HL-60 (cell line): ENCODE measurements around the gene PLA2G7.

Source experiments
- DNase-seq, 2 experiments: peaks; one replicate each; pipeline ENCODE4 v3.0.0-alpha.2; 2010 to 2020; ENCODE audit warnings: low read depth in 1 of 2, low spot score in 1 of 2
- H3K27ac ChIP-seq: fragments of 250-450 bp; sonication (Bioruptor Pico); replicated peaks from 2 replicates; pipeline ENCODE4 v1.5.1; 2020; ENCODE audit warnings: mild to moderate bottlenecking, moderate library complexity
- H3K27me3 ChIP-seq: fragments of 250-450 bp; sonication (Bioruptor Pico); 2 replicates; pipeline ENCODE4 v1.5.1; 2021; ENCODE audit warnings: mild to moderate bottlenecking, moderate library complexity; ENCODE audit not compliant: insufficient read depth, poor library complexity, severe bottlenecking
- H3K4me3 ChIP-seq: replicated peaks from 2 replicates; pipeline ENCODE4 v1.5.1; 2011; ENCODE audit warnings: mild to moderate bottlenecking, control low read depth, low read length; ENCODE audit not compliant: insufficient read depth
- GABPA ChIP-seq: IDR thresholded peaks from 2 replicates; pipeline ENCODE4 v1.6.1; 2012; ENCODE audit warnings: low read depth
- POLR2AphosphoS5 ChIP-seq: IDR thresholded peaks from 2 replicates; pipeline ENCODE4 v1.6.1; 2012; ENCODE audit warnings: low read depth
- REST ChIP-seq: IDR thresholded peaks from 2 replicates; pipeline ENCODE4 v1.6.1; 2012; ENCODE audit warnings: low read depth; ENCODE audit not compliant: insufficient replicate concordance
- SPI1 ChIP-seq: IDR thresholded peaks from 2 replicates; pipeline ENCODE4 v1.6.1; 2012; ENCODE audit warnings: low read depth, mild to moderate bottlenecking, borderline replicate concordance
- TF ChIP-seq, protein P1 (sequence below): IDR thresholded peaks from one replicate; pipeline ENCODE4 v1.5.1; 2011; ENCODE audit warnings: low read length, control low read depth, inconsistent platforms; ENCODE audit not compliant: insufficient read depth

The PLA2G7 gene

GRCh38 chr6:46699970-46700369, 35.2 kb downstream of the PLA2G7 start:
- no peak for DNase-seq
- H3K4me3 ChIP-seq, result no peak overlapping the region
- TF ChIP-seq SPI1 (no peak), GABPA (no peak), POLR2AphosphoS5 (no peak), REST (no peak)
- TF ChIP-seq, protein P1, sequence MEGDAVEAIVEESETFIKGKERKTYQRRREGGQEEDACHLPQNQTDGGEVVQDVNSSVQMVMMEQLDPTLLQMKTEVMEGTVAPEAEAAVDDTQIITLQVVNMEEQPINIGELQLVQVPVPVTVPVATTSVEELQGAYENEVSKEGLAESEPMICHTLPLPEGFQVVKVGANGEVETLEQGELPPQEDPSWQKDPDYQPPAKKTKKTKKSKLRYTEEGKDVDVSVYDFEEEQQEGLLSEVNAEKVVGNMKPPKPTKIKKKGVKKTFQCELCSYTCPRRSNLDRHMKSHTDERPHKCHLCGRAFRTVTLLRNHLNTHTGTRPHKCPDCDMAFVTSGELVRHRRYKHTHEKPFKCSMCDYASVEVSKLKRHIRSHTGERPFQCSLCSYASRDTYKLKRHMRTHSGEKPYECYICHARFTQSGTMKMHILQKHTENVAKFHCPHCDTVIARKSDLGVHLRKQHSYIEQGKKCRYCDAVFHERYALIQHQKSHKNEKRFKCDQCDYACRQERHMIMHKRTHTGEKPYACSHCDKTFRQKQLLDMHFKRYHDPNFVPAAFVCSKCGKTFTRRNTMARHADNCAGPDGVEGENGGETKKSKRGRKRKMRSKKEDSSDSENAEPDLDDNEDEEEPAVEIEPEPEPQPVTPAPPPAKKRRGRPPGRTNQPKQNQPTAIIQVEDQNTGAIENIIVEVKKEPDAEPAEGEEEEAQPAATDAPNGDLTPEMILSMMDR, result no peak
- no peak overlapping the region for H3K27ac ChIP-seq
- H3K27me3 ChIP-seq, result peaks cover 11% of the 10 kb centered on the region

DNA sequence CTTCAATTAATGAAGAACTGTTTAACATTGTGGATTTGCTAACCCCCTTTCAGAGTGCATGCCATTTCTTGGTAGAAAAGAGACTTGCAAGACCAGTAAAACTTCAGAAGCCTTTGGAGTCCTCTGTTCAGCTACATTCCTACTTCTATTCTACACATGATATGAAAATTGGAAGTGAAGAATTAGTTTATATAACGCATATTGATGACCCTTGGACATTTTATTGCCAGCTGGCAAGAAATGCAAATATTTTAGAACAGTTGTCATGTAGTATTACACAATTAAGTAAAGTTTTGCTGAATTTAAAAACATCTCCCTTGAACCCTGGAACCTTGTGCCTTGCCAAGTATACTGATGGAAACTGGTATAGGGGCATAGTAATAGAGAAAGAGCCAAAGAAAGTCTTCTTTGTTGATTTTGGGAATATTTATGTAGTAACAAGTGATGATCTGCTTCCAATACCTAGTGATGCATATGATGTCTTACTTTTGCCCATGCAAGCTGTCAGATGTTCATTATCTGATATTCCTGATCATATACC, 44.2 kb downstream of the PLA2G7 start:
- TF ChIP-seq REST (no peak), SPI1 (no peak), GABPA (no peak)
- TF ChIP-seq, protein P1, result no peak
- Histone ChIP-seq H3K27me3 (no peaks in the 10 kb centered on the region), H3K4me3 (no peak overlapping the region), H3K27ac (no peak overlapping the region)
- no peak for DNase-seq

GRCh38 chr6:46690141-46690755, 44.9 kb downstream of the PLA2G7 start:
- no peaks in the 10 kb centered on the region for H3K27me3 ChIP-seq
- TF ChIP-seq SPI1, result no peak
- DNase-seq, result no peak
- H3K27ac ChIP-seq, result no peak overlapping the region
- H3K4me3 ChIP-seq, result no peak overlapping the region

DNA sequence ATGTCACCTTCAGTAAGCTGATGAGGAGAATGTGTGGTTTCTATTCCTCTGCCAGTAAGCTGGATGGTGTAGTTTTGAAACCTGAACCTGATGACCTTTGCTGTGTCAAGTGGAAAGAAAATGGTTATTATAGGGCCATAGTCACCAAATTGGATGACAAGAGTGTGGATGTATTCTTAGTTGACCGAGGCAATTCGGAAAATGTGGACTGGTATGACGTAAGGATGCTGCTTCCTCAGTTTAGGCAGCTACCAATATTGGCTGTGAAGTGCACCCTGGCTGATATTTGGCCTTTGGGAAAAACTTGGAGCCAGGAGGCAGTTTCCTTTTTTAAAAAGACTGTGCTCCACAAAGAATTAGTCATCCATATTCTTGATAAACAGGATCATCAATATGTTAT, 45.5 kb downstream of the PLA2G7 start:
- TF ChIP-seq GABPA (no peak), REST (no peak), SPI1 (no peak), POLR2AphosphoS5 (no peak)
- TF ChIP-seq, protein P1, result no peak
- no peak for DNase-seq
- Histone ChIP-seq H3K27me3 (no peaks in the 10 kb centered on the region), H3K27ac (no peak overlapping the region), H3K4me3 (no peak overlapping the region)
